Sigmoid colon (tissue), 4 donors: ENCODE measurements around the gene RBM19.

Experiments
- POLR2A ChIP-seq, 2 donors: fragments of 450-650 bp; IDR thresholded peaks; one replicate each; pipeline ENCODE4 v1.6.1; 2016; ENCODE audit warnings: antibody characterized with exemption in 2 of 2, mild to moderate bottlenecking in 2 of 2, moderate library complexity in 2 of 2
- POLR2AphosphoS5 ChIP-seq, 4 donors: sonication (generic); formaldehyde crosslinking; IDR thresholded peaks; one replicate each; pipeline ENCODE4 v1.6.1; 2017; ENCODE audit warnings: antibody characterized with exemption in 4 of 4
- TF ChIP-seq, protein P1 (sequence below), 4 experiments: fragments of 450-650 bp in 3 of 4; fragments of 200-600 bp in 1 of 4; IDR thresholded peaks; one replicate each; pipeline ENCODE4 v1.5.1; 2016 to 2019; ENCODE audit warnings: antibody characterized with exemption in 4 of 4, mild to moderate bottlenecking in 3 of 4, moderate library complexity in 2 of 4

DNA sequence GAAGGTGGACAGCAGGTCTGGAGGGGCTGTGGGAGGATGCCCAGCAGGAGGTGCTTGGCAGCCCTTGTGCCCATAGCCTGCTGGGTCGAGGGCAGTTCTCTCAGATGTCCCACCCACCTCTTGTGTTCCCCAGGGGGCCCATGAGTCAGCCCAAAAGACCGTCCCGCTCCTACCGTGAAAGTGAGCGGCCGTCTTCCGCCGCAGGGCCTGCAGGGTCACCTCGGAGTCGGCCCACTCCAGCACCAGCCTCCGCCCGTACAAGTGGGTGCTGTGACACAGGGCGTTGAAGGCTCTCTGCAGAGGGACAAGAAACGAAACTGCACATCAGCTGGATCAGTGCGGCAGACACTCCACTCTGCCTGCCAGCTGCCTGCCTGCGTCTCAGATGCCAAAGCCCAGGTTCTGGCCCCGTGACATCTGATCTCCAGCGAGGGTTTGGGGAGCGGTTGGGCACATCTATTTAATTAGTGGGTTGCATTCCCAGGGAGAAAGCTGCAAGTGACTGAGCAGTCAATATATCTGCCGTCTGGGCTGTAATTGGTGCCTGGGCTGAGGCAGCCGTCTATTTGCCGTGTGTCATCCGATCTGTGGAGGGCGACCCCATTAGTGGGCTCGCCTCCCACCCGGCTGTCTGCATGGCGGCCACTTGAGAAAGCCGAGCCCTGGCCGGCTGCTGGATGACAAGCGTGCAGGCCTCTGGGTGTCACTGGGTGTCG, 121.5 kb downstream of the RBM19 start:
- TF ChIP-seq, protein P1, sequence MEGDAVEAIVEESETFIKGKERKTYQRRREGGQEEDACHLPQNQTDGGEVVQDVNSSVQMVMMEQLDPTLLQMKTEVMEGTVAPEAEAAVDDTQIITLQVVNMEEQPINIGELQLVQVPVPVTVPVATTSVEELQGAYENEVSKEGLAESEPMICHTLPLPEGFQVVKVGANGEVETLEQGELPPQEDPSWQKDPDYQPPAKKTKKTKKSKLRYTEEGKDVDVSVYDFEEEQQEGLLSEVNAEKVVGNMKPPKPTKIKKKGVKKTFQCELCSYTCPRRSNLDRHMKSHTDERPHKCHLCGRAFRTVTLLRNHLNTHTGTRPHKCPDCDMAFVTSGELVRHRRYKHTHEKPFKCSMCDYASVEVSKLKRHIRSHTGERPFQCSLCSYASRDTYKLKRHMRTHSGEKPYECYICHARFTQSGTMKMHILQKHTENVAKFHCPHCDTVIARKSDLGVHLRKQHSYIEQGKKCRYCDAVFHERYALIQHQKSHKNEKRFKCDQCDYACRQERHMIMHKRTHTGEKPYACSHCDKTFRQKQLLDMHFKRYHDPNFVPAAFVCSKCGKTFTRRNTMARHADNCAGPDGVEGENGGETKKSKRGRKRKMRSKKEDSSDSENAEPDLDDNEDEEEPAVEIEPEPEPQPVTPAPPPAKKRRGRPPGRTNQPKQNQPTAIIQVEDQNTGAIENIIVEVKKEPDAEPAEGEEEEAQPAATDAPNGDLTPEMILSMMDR (IDR thresholded peaks at IDR 0.05): no peak
- TF ChIP-seq POLR2A (IDR thresholded peaks at IDR 0.05) (no peak), POLR2AphosphoS5 (IDR thresholded peaks at IDR 0.05) (no peak)
